ENCODE data around the gene PDE4B.

DNA sequence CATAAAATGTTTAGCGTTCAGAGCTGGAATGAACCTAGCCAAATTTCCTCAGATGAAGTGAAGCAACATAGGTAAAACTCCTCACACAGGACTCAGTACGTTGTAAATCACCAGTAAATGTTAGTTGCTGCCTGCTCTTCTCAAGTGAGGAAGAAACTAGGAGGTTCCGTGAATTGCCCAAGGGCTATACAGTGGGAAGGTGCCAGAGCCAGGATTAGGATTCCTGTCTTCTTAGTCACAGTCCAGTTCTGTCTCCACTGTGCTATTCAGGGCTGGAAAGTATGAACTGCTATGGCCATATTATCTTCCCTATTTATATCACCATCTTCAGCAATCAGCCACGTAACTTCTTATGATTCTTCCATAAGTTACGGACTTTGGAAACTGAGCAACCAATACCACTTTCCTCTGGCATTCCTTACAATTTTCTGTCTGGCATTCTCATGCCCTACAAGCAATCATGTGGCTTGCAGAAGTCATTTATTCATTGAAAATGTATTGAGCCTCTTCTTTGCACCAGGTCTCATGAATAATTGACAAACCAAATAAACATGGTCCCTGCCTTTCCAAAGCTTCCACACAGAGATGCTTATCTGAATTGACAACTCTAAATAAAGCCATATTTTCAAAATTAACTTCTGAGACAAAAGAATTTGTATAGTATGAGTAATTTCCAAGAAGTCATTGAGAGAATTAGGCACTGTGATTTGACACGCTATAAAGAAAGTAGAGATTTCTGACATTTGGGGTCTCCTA, 469.7 kb downstream of the PDE4B start:
- TF ChIP-seq, protein P1, sequence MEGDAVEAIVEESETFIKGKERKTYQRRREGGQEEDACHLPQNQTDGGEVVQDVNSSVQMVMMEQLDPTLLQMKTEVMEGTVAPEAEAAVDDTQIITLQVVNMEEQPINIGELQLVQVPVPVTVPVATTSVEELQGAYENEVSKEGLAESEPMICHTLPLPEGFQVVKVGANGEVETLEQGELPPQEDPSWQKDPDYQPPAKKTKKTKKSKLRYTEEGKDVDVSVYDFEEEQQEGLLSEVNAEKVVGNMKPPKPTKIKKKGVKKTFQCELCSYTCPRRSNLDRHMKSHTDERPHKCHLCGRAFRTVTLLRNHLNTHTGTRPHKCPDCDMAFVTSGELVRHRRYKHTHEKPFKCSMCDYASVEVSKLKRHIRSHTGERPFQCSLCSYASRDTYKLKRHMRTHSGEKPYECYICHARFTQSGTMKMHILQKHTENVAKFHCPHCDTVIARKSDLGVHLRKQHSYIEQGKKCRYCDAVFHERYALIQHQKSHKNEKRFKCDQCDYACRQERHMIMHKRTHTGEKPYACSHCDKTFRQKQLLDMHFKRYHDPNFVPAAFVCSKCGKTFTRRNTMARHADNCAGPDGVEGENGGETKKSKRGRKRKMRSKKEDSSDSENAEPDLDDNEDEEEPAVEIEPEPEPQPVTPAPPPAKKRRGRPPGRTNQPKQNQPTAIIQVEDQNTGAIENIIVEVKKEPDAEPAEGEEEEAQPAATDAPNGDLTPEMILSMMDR (IDR thresholded peaks at IDR 0.05 in 2 of 3, conservative IDR thresholded peaks at IDR 0.05 in 1 of 3; ENCODE audit: insufficient read depth in 2 of 3, low read depth in 1 of 3, low read length in 3 of 3) = no peak
- TF ChIP-seq EZH2 (IDR thresholded peaks at IDR 0.05; ENCODE audit: borderline replicate concordance, low read depth, low read length) (no peak), TAF1 (IDR thresholded peaks at IDR 0.05; ENCODE audit: control insufficient read depth, extremely low read depth, insufficient read depth, low read length, severe bottlenecking) (no peak), ZFP36 (IDR thresholded peaks at IDR 0.05; ENCODE audit: low read depth, low read length, partially characterized antibody) (no peak), ARID2 (IDR thresholded peaks at IDR 0.05) (no peak), ZFX (CRISPR knock-in tag; IDR thresholded peaks at IDR 0.05) (no peak), ZNF324 (CRISPR knock-in tag; IDR thresholded peaks at IDR 0.05) (no peak), RBFOX2 (IDR thresholded peaks at IDR 0.05; ENCODE audit: low read depth, low read length) (no peak), NR2C2 (CRISPR knock-in tag; IDR thresholded peaks at IDR 0.05) (no peak), NR2C2 (tag; IDR thresholded peaks at IDR 0.05) (no peak), RCOR1 (IDR thresholded peaks at IDR 0.05; ENCODE audit: borderline replicate concordance in 1 of 2, low read depth in 2 of 2, low read length in 2 of 2) (no peak), POLR2A (conservative IDR thresholded peaks at IDR 0.05) (no peak), EGR1 (conservative IDR thresholded peaks at IDR 0.05) (no peak)
